ENCODE measurements around the gene GLRB.

- TF ChIP-seq CTCF (IDR thresholded peaks at IDR 0.05; ENCODE audit: low read depth, low read length, poor library complexity, severe bottlenecking), result no peak
- TF ChIP-seq EZH2phosphoT487 (IDR thresholded peaks at IDR 0.05; ENCODE audit: borderline replicate concordance, low read length), result no peak
Observed at GRCh38 chr4:157076578-157076947, 613 bp downstream of the GLRB start.

Data from DOHH2 (cell line).